GM12892 (cell line): Measurements from ENCODE around the gene TNFAIP2.

Experiments used
- POLR2A ChIP-seq: IDR thresholded peaks from 2 replicates; pipeline ENCODE4 v1.6.1; 2011; ENCODE audit warnings: low read depth, low read length, control low read depth
- POLR2AphosphoS5 ChIP-seq: IDR thresholded peaks from 2 replicates; pipeline ENCODE4 v1.6.1; 2011; ENCODE audit warnings: low read depth, low read length, control low read depth

DNA sequence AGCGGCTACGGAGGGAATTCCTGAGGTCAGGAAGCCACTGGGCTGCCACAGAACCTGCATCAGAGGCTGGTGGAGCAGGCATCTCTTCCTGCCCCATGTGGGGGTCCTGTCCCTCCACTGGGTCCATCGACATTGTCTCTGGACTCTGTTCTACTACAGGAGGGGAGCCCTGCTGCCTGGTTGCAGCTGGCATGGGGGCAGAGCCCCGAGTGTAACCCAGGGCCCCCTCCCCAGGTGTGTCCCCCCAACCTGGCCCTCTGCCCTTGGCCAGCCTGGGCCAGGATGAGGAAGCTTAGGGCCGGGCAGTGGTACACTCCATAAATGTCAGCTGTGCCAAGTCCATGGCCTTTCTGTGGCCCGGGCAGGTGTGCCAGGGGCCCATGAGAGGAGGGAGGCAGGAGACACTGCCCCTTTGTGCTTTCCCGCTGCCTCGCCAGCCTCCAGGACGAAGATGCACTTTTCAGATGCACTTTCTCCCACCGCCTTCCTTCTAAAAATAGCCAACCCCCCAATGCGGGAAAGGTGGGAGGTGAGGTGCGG is 32.7 kb upstream of the TNFAIP2 start:
- TF ChIP-seq POLR2A = no peak
- no peak for TF ChIP-seq POLR2AphosphoS5
